NCI-H526 (cell line): Measurements from ENCODE around the gene KCNMA1.

Experiments used
- DNase-seq, 2 experiments: peaks; one replicate each; lab custom pipeline; 2025; lab: John Stamatoyannopoulos, UW

KCNMA1 gene

DNA sequence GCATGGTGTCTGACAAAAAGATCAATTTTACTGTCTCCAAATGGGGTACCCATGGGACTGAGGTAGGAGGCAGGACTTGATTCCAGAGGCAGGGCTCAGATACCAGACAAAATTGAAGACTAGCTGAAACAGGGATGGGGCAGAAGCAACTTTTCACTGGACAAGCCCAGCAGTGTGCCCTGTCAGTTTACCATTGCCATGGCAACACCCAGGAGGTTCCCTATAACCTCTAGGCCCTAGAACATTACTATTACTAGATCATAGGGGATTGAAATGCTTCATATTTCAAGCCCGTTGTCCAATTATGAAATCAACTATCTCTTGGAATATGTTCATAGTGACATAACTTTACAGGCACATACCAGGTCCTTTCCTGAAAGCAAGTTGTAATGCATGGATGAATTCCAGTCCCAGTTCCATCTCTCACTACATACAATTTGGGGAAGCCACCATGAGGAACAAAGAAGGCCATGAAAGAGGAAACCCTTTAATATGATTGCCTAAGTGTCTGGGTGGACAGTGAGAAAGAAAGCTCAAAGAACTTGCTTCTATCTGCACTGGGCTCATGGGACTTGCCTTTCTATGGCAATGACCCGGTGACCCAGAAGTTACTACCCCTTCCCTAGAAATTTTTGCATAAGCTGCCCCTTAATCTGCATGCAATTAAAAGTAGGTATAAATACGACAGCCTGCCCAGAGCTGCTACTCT is 557.9 kb downstream of the KCNMA1 start:
- no peak for DNase-seq

DNA sequence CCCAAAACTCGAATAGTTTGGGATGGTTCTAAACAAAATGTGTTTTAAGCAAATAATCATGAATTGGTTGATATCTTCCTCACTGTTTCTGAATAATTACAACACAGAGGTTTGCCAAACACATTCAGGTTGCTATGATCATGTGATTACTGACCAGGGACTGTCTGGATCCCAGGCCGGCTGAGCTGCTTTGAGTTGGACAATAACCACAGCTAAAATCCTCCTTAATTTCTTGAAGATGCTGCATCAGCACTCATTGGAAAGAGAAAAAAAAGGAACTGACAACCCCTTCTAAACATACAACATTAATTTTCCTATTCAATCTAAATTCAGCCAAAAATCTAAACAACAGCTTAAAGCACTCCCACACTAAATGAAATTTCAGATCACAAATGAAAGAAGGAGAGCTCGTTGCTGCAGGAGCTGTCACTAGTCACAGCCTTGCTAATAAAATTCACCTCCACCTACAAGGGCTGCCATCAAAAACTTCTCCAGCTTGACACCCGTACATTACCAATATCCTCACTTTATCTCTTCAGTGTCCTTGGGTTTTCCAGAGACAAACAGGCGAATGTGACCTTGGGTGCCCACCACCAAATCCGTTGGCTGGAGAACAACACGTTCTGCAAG is 560.2 kb downstream of the KCNMA1 start:
- no peak for DNase-seq

DNA sequence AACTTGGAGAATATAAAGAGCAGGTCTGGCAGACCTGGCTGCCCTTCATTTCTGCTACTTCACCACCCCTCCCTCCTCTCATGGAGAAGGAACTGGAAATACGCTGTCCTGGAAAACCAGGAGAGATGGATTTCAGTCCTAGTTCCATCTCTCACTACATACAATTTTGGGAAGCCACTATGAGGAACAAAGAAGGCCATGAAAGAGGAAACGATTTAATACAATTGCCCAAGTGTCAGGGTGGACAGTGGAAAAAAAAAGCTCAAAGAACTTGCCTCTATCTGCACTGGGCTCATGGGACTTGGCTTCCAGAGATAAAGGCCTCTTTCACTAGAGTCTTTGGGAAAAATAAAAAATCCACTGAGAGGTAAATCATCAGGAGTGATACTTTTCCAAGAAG is 561.7 kb downstream of the KCNMA1 start:
- DNase-seq, result no peak

DNA sequence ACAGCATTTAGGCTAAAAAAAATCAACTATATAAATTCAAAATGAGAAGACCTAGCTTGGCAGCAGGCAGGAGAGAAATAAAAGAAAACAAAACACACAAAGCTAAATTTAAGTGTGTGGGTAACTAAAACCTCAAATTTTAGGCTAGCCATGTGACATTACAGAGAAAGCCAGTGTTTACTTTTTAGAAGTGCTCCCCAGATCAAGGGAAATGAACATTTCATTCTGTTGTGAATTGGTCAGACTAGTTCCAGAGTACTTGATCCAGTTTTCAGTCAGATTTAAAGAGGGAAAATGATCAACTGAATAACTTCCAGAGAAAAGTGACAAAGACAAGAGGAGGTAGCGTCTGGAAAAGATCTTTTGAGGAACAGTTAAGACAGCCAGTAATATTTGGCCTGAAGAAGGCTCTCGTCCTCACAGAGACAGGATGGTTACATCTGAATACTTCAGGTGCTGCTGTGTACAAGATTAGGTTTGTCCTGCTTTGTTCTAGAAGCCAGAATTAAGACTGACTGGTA is 563.4 kb downstream of the KCNMA1 start:
- no peak for DNase-seq

DNA sequence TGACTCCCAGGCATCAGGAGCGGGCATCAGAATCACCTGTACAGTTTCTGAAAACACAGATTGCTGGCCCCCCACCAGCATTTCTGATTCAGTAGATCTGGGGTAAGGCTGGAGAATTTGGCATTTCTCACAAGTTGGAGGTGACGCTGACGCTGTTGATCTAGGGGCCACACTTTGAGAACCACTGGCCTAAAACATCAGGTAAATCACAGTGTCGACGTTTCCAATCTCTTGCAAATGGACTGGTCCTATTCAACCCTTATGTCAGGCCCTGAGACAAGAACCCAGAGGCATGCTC is 564.0 kb downstream of the KCNMA1 start:
- DNase-seq, result no peak

GRCh38 chr10:77072836-77073662 is 564.6 kb downstream of the KCNMA1 start:
- no peak for DNase-seq

GRCh38 chr10:77072361-77072835 is 565.2 kb downstream of the KCNMA1 start:
- no peak for DNase-seq

GRCh38 chr10:77071956-77072355 is 565.7 kb downstream of the KCNMA1 start:
- no peak for DNase-seq

- no peak for DNase-seq
Observed at GRCh38 chr10:77071001-77071511, 566.6 kb downstream of the KCNMA1 start.

DNA sequence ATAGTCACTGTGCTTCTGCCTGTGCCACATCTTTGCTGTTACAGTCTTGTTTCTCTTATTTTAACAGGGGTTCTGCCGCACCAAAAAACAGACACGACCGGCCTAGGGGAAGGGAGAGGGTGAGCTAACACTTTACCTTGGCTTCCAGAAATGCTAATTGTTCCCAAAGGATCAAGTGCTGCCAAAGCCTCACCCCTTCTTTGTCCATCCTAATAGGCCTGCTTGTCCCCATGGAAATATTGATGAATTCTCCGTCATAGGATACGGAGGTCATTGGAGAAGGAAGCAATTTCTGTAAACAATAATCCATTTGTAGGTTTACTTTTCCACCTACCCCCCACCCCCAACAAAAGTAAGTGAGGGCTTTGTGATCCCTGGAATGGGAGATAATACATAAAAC is 567.3 kb downstream of the KCNMA1 start:
- no peak for DNase-seq

- DNase-seq, result no peak
Observed at GRCh38 chr10:77068969-77069368, 568.6 kb downstream of the KCNMA1 start.

DNA sequence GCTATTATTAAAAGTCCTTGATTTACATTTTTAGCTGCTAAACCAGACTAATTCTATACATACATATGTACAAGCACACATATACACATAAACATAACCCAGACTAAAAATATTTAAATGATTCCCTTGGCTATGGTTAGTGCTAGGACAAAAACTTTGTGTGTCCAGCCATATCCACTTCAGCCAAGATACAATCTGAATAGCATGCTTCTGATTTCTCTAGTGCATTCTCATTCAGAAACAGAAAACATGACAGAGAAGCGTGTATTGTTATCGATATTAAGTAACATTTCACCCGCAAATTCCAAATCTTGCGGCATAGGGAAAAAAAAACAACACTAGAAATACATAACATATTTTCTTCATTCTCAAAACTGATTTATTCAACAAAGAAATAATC is 569.3 kb downstream of the KCNMA1 start:
- no peak for DNase-seq

GRCh38 chr10:77062381-77062780 is 575.2 kb downstream of the KCNMA1 start:
- DNase-seq, result no peak

DNA sequence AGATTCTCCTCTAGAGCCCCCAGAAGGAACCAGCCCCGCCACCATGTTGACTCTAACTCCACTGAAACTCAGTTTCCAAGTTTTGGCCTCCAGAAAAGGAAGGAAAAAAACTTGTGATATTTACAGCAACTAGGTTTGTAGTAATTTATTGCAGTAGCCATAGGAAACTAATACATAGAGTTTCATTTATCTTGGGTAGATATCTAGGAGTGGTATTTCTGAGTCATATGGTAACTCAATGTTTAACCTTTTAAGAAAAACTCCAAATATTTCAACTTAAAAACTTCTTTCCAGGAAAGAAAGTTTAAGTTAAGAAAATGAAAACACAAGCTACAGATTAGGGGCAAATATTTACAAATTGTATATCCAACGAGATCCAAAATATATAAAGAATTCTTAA is 576.7 kb downstream of the KCNMA1 start:
- DNase-seq, result no peak

- no peak for DNase-seq
Observed at GRCh38 chr10:77056650-77057049, 581.0 kb downstream of the KCNMA1 start.

DNA sequence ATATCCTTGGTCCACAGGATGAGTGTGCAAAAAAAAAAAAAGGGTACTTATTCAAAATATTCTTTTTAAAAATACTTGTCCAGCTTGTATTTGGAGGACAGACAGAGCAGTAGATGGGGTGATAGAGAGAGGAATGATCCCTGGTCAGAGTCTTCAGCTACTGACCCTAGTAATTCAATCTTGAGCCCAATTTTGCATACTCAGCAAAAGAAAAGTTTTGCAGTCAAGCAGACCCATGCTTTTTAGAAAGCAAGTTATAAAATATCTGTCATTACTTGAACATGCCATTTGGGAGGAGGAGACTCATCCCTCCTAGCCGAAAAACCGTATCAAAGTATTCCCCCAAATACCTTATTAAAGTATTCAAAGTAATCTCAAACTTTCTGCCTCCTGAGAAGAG is 585.0 kb downstream of the KCNMA1 start:
- DNase-seq, result no peak

DNA sequence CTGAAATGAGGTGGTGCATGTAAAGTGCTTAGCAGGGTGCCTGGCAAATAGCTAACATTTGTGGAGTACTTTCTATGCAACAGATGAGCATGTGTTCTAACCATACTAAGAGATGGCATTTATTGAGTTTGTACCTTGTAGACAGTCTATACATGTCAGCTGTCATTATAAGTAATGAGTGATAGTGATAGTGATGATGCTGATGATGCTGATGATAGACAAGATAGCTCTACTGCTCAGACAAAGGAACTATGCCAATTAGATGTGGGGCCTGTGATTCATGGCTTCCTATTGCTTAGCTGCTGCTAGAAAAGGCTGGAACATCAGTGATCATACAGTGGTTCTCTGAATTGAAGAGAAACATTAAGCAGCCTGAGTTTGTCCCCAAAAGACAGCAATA is 585.8 kb downstream of the KCNMA1 start:
- DNase-seq, result no peak

DNA sequence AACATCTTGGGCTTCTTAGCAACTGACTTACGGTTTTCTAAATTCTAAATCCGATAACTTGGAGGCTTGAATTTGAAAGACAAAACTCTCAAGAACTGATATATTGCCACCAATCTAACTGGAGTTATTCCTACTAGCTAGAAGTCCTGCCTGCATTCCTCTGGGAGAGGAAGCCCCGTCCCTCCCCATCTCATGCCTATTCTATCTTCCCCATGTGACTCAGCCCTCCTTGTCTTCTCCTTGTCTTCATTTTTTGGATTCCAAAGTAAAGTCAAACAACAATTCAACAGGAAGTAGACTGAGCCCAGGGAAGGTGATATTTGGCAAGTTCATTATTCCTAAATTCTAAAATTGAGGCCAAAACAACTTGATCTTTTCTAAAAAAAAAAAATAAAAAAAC is 587.7 kb downstream of the KCNMA1 start:
- DNase-seq, result no peak

DNA sequence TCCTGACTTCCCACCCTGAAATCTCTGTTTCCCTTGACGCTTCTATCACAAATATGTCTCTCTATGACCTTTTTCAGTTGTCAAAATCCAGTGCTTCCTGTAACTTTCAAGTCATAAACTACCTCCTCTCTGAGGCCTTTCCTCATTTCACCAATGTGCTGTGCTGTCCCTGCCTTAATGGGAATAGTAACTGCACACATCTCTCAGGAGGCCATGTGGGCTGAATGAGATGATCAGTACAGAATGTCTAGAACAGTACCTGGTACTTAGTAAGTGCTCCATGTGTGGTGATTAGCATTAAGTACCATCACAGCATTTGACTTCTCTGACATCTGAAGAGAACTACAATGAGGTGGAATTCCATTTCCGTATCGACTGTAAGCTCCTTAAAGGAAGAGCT is 588.5 kb downstream of the KCNMA1 start:
- DNase-seq, result no peak

GRCh38 chr10:77045085-77045484 is 592.5 kb downstream of the KCNMA1 start:
- no peak for DNase-seq

DNA sequence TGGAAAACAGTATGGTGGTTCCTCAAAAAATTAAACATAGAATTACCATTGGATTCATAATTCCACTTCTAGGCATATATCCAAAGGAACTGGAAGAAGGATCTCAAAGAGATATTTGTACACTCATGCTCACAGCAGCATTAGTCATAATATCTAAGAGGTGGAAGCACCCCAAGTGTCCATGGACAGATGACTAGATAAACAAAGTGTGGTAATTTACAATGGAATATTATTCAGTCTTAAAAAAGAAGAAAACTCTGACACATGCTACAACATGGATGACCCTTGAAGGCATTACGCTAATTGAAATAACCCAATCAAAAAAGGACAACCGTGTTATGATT is 594.2 kb downstream of the KCNMA1 start:
- no peak for DNase-seq

DNA sequence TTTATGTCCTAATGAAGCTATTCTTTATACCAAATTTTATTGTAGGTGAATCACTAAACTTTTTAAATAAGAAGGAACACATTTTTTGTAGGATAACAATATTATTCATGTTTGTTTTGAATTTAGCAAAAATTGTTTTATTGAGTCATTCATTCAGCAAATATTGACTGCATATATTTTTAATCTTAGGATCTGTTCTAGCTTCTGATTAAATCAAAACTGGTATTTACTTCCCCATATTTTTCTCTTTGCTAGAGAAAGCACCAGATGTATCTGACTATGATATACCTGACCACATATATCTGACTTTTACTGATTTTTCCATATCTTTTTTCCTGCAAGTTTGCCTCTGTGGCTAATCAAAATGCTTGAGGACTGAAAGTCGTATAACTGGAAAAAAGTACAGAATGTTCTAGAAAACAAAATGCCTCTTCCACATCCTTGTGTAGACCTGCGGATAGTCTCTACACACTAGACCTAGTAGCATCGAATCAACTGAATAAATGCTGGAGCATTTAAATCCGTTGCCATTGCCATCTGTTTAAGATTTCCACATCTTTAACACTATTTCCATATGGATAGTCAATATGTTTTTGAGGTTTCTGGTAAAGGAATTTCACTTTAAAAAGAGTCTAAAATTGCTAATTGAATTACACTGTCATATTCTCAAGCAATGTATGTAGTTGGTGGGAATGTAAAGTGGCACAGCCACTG is 594.7 kb downstream of the KCNMA1 start:
- DNase-seq, result no peak
